ENCODE measurements around the gene LRRN1. TPM values are rescaled to one million over a fixed set of nuclear protein-coding genes. Genes with fewer than 3 reads are reported as not detected.

LRRN1 gene
- total RNA-seq, 1 donor from 2014 or later = 0.11 TPM

GRCh38 chr3:3771567-3771966 is 27.7 kb upstream of the LRRN1 start:
- no peak for TF ChIP-seq CTCF (IDR thresholded peaks at IDR 0.05; ENCODE audit: borderline replicate concordance)
- H3K27ac ChIP-seq (replicated peaks) = no peak overlapping the region
- peaks cover 14% of the 10 kb centered on the region for H3K9me3 ChIP-seq (replicated peaks)
- no peak for DNase-seq
- intact Hi-C loops (cut with micrococcal nuclease) = no loop called here
- no peak overlapping the region for H3K4me3 ChIP-seq
- H3K36me3 ChIP-seq = peaks cover 14% of the 10 kb centered on the region
- no peaks in the 10 kb centered on the region for H3K27me3 ChIP-seq (ENCODE audit: low read depth)
- H3K4me1 ChIP-seq = peaks cover 6% of the 10 kb centered on the region

GRCh38 chr3:3772338-3772737 is 26.9 kb upstream of the LRRN1 start:
- DNase-seq = no peak
- H3K4me3 ChIP-seq = no peak overlapping the region
- H3K36me3 ChIP-seq = peaks cover 14% of the 10 kb centered on the region

GRCh38 chr3:3772920-3773319 is 26.3 kb upstream of the LRRN1 start:
- peaks cover 14% of the 10 kb centered on the region for H3K36me3 ChIP-seq
- no peak for TF ChIP-seq CTCF (IDR thresholded peaks at IDR 0.05; ENCODE audit: borderline replicate concordance)
- no peaks in the 10 kb centered on the region for H3K27me3 ChIP-seq (ENCODE audit: low read depth)
- no peak for DNase-seq
- H3K9me3 ChIP-seq (replicated peaks) = peaks cover 14% of the 10 kb centered on the region
- H3K27ac ChIP-seq (replicated peaks) = no peak overlapping the region
- H3K4me1 ChIP-seq = peaks cover 6% of the 10 kb centered on the region
- H3K4me3 ChIP-seq = no peak overlapping the region
- intact Hi-C loops (cut with micrococcal nuclease) = no loop called here

More at GRCh38 chr3:3772338-3772737, 26.9 kb upstream of the LRRN1 start:
- intact Hi-C loops (cut with micrococcal nuclease) = no loop called here
- no peak for TF ChIP-seq CTCF (IDR thresholded peaks at IDR 0.05; ENCODE audit: borderline replicate concordance)
- Histone ChIP-seq H3K27me3 (ENCODE audit: low read depth) (no peaks in the 10 kb centered on the region), H3K4me1 (peaks cover 6% of the 10 kb centered on the region), H3K9me3 (replicated peaks) (peaks cover 14% of the 10 kb centered on the region), H3K27ac (replicated peaks) (no peak overlapping the region)

- H3K4me3 ChIP-seq = no peak overlapping the region
- TF ChIP-seq CTCF (IDR thresholded peaks at IDR 0.05; ENCODE audit: borderline replicate concordance) = no peak
- H3K36me3 ChIP-seq = peaks cover 14% of the 10 kb centered on the region
- H3K27me3 ChIP-seq (ENCODE audit: low read depth) = no peaks in the 10 kb centered on the region
- intact Hi-C loops (cut with micrococcal nuclease) = no loop called here
- peaks cover 14% of the 10 kb centered on the region for H3K9me3 ChIP-seq (replicated peaks)
- H3K4me1 ChIP-seq = peaks cover 3% of the 10 kb centered on the region
- no peak for DNase-seq
- H3K27ac ChIP-seq (replicated peaks) = no peak overlapping the region
Observed at GRCh38 chr3:3776607-3777006, 22.6 kb upstream of the LRRN1 start.

GRCh38 chr3:3778216-3778615 is 21.0 kb upstream of the LRRN1 start:
- peaks cover 14% of the 10 kb centered on the region for H3K9me3 ChIP-seq (replicated peaks)
- DNase-seq = no peak
- no peak for TF ChIP-seq CTCF (IDR thresholded peaks at IDR 0.05; ENCODE audit: borderline replicate concordance)
- intact Hi-C loops (cut with micrococcal nuclease) = no loop called here
- H3K4me1 ChIP-seq = no peaks in the 10 kb centered on the region
- peaks cover 14% of the 10 kb centered on the region for H3K36me3 ChIP-seq
- H3K27me3 ChIP-seq (ENCODE audit: low read depth) = no peaks in the 10 kb centered on the region
- H3K27ac ChIP-seq (replicated peaks) = no peak overlapping the region
- H3K4me3 ChIP-seq = no peak overlapping the region
